ENCODE measurements around the gene PLS1.

- TF ChIP-seq CTCF (IDR thresholded peaks at IDR 0.05) (no peak), REST (IDR thresholded peaks at IDR 0.05; ENCODE audit: insufficient read depth in 1 of 2, low read depth in 2 of 2, low read length in 1 of 2) (no peak)
These were observed 135.9 kb downstream of the PLS1 start for GRCh38 chr3:142732066-142732465.
